ENCODE results near the gene KRTAP10-7. TPM values are rescaled to one million over a fixed set of nuclear protein-coding genes. Genes with fewer than 3 reads are reported as not detected.
"Not testable (repeated sequence)": the region's sequence is repeated elsewhere in the genome, so short reads cannot be mapped to it uniquely, and the experiment has no call there.

KRTAP10-7 gene
- total RNA-seq, 2 donors from 2014 or later = not detected

DNA sequence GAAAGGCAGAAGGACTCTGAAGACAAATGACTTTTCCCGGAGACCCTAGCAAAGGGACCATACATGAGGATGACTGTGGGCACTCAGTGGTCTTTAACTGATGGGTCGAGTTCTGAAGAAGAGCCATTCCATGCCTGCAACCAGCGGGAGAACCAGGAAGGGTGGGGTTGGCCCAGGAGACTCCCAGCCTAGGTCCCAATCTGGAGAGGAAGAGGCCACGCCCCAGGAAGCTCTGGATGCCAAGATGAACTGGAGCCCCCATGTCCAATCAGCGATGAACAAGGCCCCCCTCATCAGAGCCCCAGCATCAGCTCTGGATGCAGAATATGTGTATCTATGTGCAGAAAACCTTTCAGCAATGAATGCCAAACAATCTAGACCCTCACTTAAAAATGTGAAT lies 40.4 kb downstream of the KRTAP10-7 start:
- Mint-ChIP-seq H3K9me3 (peaks cover 17 to 21% of the 10 kb centered on the region in 2 donors), H3K36me3 (ENCODE audit: insufficient read depth in 2 of 2) (peaks cover 13 to 16% of the 10 kb centered on the region in 2 donors), H3K4me1 (ENCODE audit: low read depth) (no peaks in the 10 kb centered on the region), H3K27ac (no peak overlapping the region), H3K27me3 (ENCODE audit: low read depth) (no peaks in the 10 kb centered on the region), H3K4me3 (no peak overlapping the region)
- ATAC-seq (replicated peaks in 1 of 2) (no peak), DNase-seq (no peak)

DNA sequence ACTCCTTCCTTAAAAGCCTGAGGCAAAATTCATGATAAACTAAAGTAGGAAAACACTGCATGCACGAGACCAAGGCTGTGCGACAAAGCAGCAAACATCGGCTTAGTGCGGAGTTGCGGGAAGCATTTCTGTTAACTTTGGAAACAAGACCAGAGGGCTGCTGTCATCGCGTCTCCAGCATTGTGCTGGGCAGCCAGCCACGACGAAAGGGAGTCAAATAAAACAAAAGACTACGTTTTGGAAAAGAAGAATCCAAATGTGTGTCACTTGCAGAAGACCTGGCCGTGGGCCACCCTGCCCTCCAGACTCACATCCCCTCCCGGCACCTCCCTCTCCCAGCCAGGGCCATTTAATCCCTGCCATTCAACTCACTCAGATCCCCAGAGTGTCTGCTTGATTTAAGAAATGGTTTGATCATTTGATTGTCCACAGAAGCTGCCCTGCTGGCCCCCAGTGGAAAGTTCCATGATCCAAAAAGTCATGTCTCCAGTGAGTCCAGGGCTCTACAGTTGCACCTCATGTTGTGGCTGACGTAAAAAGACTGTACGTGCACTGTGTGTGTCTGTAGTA lies 43.4 kb downstream of the KRTAP10-7 start:
- DNase-seq (no peak), ATAC-seq (replicated peaks in 1 of 2) (no peak)
- H3K9me3 Mint-ChIP-seq = peaks cover 19 to 21% of the 10 kb centered on the region in 2 donors
- no peak overlapping the region for H3K4me3 Mint-ChIP-seq
- no peaks in the 10 kb centered on the region for H3K4me1 Mint-ChIP-seq (ENCODE audit: low read depth)
- H3K36me3 Mint-ChIP-seq (ENCODE audit: insufficient read depth in 2 of 2) = peaks cover 16 to 19% of the 10 kb centered on the region in 2 donors
- H3K27me3 Mint-ChIP-seq (ENCODE audit: low read depth) = no peaks in the 10 kb centered on the region
- peak overlapping the region; percentile 87 for H3K27ac Mint-ChIP-seq

DNA sequence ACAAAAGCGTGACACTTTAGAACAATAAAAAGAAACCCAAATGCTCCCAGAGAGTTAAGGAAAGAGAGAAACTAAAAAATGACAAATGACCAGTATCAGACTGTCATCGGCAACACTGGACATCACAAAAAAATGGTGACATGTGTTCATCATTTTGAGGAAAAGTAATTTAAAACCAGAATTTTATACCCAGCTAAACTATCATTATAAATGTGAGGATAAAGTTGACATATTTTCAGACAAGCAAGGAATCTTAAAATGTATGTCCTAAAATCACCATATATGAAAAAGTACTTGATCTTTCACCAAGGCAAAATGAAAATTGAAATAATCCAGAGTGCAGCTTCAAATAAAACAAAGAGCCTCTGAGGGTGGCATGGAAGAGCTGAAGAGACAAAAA lies 44.5 kb downstream of the KRTAP10-7 start:
- Mint-ChIP-seq H3K9me3 (peaks cover 19 to 21% of the 10 kb centered on the region in 2 donors), H3K27me3 (ENCODE audit: low read depth) (no peaks in the 10 kb centered on the region), H3K4me1 (ENCODE audit: low read depth) (no peaks in the 10 kb centered on the region), H3K4me3 (no peak overlapping the region), H3K36me3 (ENCODE audit: insufficient read depth in 2 of 2) (peaks cover 16 to 19% of the 10 kb centered on the region in 2 donors), H3K27ac (peak overlapping the region; percentile 87)
- ATAC-seq (replicated peaks in 1 of 2) (no peak), DNase-seq (no peak)

DNA sequence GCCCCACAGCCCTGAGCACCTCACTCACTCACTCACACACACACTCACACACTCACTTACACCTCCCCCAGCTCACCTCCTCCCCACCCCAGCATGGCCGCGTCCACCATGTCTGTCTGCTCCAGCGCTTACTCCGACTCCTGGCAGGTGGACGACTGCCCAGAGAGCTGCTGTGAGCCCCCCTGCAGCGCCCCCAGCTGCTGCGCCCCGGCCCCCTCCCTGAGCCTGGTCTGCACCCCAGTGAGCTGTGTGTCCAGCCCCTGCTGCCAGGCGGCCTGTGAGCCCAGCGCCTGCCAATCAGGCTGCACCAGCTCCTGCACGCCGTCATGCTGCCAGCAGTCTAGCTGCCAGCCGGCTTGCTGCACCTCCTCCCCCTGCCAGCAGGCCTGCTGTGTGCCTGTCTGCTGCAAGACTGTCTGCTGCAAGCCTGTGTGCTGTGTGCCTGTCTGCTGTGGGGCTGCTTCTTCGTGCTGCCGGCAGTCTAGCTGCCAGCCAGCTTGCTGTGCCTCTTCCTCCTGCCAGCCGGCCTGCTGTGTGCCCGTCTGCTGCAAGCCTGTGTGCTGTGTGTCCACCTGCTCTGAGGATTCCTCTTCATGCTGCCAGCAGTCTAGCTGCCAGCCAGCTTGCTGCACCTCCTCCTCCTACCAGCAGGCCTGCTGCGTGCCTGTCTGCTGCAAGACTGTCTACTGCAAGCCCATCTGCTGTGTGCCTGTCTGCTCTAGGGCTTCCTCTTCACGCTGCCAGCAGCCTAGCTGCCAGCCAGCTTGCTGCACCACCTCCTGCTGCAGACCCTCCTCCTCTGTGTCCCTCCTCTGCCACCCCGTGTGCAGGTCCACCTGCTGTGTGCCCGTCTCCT lies 46.2 kb downstream of the KRTAP10-7 start, which contains the start of gene KRTAP10-11:
Gene KRTAP10-11 (plus strand): TSS at position 49 of the 856 bp plus-strand sequence. CDS start 45 bp downstream, at position 94.
- H3K4me3 Mint-ChIP-seq; DNase-seq; H3K27me3 Mint-ChIP-seq (ENCODE audit: low read depth); ATAC-seq (replicated peaks in 1 of 2); H3K27ac Mint-ChIP-seq; H3K4me1 Mint-ChIP-seq (ENCODE audit: low read depth): not testable (repeated sequence)
- Mint-ChIP-seq H3K9me3 (peaks cover 13 to 15% of the 10 kb centered on the region in 2 donors), H3K36me3 (ENCODE audit: insufficient read depth in 2 of 2) (peaks cover 13% of the 10 kb centered on the region in 2 donors)

DNA sequence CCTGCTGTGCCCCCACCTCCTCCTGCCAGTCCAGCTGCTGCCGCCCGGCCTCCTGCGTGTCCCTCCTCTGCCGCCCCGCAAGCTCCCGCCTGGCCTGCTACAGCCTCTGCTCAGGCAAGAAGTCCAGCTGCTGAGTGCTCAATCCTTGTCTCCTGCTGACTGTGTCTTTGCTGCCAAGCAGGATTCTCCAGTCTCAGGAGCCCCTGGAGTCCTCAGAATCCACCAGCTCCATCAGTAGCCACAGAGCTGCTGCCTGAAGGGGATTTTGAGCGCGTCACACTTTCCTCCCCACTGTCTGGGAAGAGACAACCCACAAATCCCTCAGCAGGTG lies 46.8 kb downstream of the KRTAP10-7 start:
- Mint-ChIP-seq H3K4me1 (ENCODE audit: low read depth) (no peaks in the 10 kb centered on the region), H3K4me3 (no peak overlapping the region), H3K9me3 (peaks cover 13 to 15% of the 10 kb centered on the region in 2 donors), H3K36me3 (ENCODE audit: insufficient read depth in 2 of 2) (peaks cover 13% of the 10 kb centered on the region in 2 donors), H3K27ac (no peak overlapping the region), H3K27me3 (ENCODE audit: low read depth) (no peaks in the 10 kb centered on the region)
- DNase-seq (no peak), ATAC-seq (replicated peaks in 1 of 2) (no peak)

DNA sequence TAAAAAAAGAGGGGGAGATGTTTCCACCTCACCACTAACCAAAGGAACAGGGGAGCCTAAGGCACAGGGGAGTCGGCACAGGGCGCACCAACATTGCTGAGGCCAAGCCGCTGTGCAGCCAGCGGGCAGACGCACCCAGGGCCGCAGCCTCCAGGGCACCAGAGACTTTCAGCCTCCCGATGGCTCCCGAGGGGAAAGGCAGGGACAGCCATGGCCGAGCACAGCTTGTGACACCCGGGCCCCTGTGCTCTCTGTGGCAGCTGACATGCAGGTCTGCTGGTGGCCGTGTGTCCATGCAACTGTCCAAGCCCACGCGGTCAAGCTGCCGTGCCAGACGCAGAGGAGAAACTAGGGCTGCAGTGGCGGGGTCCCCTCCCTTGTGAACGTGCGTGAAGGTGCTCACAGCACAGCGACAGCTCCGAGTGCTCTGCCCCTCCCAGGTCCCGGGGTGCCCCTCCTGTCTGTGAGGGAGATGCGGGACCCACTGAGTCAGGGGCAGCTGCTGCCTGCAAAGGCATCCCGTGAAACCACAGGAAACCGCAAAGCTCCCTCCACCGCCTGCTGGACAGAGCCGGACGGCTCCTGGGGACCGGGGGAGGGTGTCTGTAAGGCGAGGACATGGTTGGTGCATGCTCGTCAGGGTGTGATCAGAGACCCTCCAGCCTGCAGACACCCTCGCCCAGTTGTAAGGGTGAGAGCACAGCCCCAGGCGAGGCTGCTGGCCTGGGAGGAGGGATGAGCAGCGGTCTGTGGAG lies 48.3 kb downstream of the KRTAP10-7 start:
- peaks cover 3% of the 10 kb centered on the region for H3K4me1 Mint-ChIP-seq (ENCODE audit: low read depth)
- no peak for DNase-seq

DNA sequence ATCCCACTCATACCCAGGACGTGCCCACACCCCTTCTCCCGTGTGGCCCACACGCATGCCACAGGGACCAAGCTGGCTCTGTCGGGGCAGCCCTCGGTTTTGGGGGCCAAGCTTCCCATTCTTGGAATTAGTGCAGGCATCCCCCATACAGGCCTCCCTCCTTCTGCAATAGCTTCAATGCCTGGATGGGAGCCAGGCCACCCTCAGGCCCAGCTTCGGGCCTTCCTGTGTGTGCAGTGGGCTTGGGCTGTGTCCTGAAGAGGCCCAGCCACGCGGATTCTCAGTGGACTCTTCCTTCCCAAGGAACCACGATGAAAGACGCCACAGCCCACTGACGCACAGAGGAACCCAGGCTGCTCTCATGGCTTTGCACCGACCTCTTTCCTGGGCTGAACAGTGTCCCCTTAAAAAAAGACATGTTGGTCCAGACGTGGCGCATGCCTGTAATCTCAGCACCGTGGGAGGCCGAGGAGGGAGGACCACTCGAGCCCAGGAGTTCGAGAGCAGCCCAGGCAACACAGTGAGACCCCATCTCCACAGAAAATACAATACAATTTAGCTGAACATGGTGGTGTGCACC lies 49.2 kb downstream of the KRTAP10-7 start:
- DNase-seq (no peak), ATAC-seq (replicated peaks in 1 of 2) (no peak)
- Mint-ChIP-seq H3K27me3 (ENCODE audit: low read depth) (no peaks in the 10 kb centered on the region), H3K9me3 (peaks cover 2% of the 10 kb centered on the region in 2 donors), H3K36me3 (ENCODE audit: insufficient read depth in 2 of 2) (peaks cover 9 to 14% of the 10 kb centered on the region in 2 donors), H3K4me3 (no peak overlapping the region), H3K4me1 (ENCODE audit: low read depth) (peaks cover 10% of the 10 kb centered on the region), H3K27ac (no peak overlapping the region)

More for the DNA sequence above, 48.3 kb downstream of the KRTAP10-7 start:
- Mint-ChIP-seq H3K36me3 (ENCODE audit: insufficient read depth in 2 of 2) (peaks cover 13 to 17% of the 10 kb centered on the region in 2 donors), H3K4me3 (no peak overlapping the region), H3K27ac (no peak overlapping the region), H3K9me3 (peaks cover 6% of the 10 kb centered on the region in 2 donors), H3K27me3 (ENCODE audit: low read depth) (no peaks in the 10 kb centered on the region)
- ATAC-seq (replicated peaks in 1 of 2) = no peak

DNA sequence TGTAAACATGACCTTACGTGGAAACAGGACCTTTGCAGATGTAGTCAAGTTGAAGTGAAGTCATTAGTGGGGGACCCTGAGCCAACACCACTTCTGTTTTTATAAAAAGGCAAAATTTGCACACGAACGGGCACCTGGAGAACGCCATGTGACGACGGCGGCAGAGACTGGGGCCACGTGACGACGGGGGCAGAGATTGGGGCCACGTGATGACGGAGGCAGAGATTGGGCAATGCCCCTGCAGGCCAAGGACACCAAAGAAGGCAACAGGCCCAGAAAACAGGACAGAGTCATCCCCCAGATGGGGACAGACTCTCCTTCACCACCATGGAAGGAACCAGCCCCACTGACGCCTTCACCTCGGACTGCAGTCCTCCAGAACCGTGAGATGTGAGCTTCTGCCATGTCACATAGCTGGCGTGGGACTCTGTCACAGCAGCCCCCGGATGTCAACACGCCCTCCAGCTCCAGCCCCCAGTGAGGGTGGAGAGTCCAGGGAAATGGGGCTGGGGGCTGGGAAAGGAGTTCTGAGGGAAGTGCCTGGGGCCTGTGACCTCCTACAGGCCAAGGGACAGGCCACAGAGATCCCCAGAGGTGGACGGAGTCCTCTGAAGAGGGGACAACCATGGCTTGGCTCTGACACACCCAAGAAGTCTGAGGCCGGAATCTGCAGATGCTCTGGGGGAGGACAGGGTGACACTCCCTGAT lies 50.0 kb downstream of the KRTAP10-7 start:
- no peak for ATAC-seq (replicated peaks in 1 of 2)
- no peak overlapping the region for H3K4me3 Mint-ChIP-seq
- no peaks in the 10 kb centered on the region for H3K27me3 Mint-ChIP-seq (ENCODE audit: low read depth)
- DNase-seq = no peak
- peaks cover 0 to 2% of the 10 kb centered on the region in 2 donors for H3K9me3 Mint-ChIP-seq
- H3K27ac Mint-ChIP-seq = no peak overlapping the region
- H3K4me1 Mint-ChIP-seq (ENCODE audit: low read depth) = peaks cover 16% of the 10 kb centered on the region
- peaks cover 7 to 11% of the 10 kb centered on the region in 2 donors for H3K36me3 Mint-ChIP-seq (ENCODE audit: insufficient read depth in 2 of 2)

DNA sequence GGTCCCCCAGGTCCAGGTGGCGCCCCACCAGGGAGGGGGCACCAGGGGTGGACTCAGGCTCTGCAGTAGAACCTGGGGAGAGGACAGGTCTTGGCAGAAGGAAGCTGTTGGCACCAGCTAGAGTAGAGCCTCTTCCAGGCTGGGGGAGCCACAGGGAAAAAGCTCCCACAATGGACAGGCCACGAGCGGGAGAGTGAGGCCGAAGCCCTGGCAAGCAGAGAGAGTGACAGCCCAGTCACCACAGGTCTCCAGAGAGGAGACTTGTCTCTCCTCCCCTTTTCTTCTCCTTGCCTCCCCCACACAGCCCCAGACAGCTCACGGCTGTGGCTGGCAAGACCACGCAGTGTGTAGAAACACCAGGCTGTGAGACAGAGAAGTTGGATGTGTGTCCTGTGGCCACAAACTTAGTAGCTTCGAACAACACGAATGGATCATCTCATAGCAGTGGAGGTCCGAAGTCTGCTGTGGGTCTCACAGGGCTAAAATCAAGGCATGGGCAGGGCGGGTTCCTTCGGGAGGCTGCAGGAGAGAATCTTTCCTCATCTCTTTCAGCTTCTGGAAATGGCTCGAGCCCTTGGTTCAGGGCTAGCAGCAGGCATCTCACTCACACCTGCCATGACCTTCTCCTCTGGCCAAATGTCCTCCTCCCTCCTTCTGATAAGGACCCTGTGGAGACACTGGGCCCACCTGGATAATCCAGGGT lies 50.7 kb downstream of the KRTAP10-7 start:
- Mint-ChIP-seq H3K9me3 (peaks cover 0 to 4% of the 10 kb centered on the region in 2 donors), H3K4me3 (no peak overlapping the region), H3K27ac (peak overlapping the region; percentile 19), H3K4me1 (ENCODE audit: low read depth) (peaks cover 16% of the 10 kb centered on the region), H3K36me3 (ENCODE audit: insufficient read depth in 2 of 2) (peaks cover 8 to 13% of the 10 kb centered on the region in 2 donors), H3K27me3 (ENCODE audit: low read depth) (no peaks in the 10 kb centered on the region)
- DNase-seq (no peak), ATAC-seq (replicated peaks in 1 of 2) (no peak)

All from activated T-cell treated with anti-CD3 and anti-CD28 coated beads, Interleukin-2, amount 50 U/mL, for 72 hours (primary cell).